Medulla oblongata (tissue), 1 donor: ENCODE measurements around the gene BCAN.

Experiments
- DNase-seq: peaks from one replicate; pipeline ENCODE4 v3.0.0-alpha.2; 2015; ENCODE audit errors: extremely low spot score

BCAN gene

DNA sequence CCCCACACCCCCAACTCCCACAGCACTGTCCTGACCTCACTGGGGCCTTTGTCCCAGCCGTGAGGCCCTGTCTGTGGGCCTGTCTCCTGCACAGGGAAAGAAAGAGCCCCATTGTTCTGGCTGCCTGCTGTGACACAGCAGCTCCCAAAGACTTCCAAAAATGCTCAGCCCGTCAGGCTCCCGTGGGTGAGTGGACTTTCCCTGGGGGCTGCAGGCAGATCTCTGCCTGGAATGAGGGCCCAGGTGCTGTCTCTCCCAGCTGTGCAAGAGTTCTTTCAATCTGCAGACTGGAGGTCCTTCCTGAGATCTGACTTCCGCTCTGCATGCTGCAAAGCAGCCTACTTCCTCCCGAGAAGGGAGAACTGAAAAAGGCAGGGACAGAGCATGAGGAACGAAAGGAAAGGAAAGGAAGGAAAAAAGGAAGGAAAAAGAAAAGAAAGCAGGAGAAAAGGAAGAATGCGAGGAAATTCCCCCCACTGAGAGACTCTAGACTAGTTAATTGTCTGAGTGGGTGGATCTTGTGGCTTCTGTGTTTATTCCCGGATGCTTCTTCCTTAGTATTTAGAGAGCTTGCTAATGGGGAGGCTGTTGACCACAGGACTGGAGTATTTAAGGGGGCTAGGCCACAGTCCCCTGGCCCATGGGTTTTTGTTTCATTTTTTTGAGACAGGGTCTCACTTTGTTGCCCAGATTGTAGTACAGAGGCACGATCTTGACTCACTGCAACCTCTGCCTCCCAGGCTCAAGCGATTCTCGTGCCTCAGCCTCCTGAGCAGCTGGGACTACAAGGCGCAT lies 20.3 kb downstream of the BCAN start:
- DNase-seq, result peak; percentile 93

DNA sequence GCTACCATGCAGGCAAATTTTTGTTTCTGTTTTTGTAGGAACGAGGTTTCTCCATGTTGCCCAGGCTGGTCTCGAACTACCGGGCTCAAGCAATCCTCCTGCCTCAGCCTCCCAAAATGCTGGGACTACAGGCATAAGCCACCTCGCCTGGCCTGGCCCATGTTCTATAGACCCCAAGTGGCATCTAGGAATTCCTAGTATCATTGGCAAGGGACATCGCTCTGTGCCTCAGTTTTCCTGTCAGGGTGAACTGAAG lies 20.8 kb downstream of the BCAN start:
- DNase-seq, result no peak

DNA sequence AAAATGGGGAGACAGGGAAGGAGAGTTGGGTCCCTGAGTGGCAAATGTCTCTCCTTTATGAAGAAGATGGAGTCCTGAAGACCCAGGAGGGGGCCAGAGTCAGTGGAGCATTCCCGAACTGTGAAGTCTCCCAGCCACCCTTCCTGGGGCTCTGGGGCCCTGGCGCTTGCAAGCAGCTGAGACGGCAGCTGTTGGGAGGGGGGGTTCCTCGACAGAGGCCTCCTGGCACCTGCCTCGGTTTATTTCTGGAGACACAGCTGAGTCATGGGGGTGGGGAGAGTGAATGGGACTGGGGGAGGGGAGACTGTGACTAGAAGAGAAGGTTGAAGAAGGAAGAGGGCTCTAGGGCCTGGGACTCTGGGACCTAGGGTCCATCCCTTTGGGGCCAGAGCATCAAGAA lies 21.3 kb downstream of the BCAN start:
- DNase-seq, result no peak

DNA sequence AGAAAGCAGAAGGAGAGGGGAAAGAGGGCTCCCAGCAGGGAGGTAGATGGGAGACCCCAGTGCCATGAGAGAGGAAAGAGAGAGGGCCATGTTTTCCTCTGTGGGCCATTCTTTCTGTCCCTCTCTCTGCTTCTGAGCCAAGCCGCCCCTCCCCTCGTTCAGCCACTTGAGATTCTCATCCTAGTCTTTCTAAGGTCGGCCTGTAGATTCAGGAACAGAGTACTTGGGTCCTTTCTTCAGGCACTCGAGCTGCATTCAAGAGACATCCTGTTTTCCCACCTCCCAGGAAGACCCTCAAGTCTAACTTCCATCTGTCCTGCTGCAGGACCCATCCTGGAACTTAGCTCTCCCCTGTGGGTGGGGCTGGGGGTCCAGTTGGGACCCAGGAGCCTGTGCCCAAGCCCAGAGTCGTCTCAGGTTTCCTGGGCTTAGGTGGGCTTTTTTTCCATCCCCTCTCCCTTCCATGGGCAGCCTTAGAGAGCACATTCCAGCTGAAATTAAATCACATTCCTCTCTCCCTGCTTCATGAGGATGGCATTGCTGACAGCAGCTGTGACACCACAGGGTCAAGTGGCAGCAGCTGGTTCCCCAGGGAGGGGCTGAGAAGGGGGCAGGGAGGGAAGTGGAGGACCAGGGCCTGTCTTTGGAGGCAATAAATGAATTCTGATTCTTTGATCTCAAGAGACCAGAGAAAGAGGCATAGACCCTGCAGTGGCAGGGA lies 22.3 kb downstream of the BCAN start:
- DNase-seq, result no peak

DNA sequence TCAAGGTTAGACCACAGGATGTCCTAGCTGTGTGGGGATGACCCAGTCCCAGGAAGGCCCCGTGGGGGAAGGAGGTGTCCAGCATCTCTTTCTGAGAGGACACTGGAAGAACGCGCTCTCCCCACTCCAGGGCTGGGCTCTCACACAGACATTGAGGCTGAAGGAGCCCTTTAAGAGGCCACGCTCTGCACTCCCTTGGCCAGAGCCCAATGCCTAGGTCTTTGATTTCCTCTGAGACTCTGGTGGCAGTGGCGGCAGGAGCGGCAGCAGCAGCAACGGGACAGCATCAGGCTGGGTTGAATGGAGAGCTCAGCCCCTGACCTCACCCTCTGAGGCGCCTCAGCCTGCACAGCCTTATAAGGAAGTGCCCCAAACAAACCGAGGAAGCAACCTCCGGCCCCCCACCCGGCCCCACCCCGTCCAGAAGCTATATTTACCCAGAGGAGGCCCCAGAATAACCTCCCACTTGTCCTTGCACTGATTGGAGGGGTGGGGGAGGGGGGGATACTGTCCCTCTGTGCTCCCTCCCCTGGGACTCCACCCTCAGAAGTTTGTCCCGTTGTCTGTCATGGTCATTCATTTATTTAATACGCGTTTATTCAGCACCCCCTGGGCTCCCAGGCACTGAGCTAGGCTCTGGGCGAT lies 23.0 kb downstream of the BCAN start:
- peak; percentile 55 for DNase-seq

DNA sequence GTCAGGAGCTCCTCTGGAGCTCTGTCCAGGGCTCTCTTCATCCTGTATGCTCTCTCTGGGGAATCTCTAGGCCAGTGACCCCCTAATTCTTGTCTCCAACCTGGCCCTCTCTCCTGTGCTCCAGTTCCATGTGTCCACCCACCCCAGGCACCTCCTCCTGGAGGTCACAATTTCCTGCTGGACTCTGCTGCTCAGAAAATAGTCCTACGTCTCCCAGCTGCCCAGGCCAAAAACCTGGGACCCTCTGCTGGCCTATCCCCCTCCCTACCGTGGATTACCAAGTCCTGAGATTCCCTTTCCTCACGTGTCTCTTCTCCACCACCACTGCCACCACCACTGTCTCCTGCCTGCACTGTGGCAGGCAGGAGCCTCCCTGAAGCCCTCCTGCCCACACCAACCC lies 23.6 kb downstream of the BCAN start:
- DNase-seq, result no peak

DNA sequence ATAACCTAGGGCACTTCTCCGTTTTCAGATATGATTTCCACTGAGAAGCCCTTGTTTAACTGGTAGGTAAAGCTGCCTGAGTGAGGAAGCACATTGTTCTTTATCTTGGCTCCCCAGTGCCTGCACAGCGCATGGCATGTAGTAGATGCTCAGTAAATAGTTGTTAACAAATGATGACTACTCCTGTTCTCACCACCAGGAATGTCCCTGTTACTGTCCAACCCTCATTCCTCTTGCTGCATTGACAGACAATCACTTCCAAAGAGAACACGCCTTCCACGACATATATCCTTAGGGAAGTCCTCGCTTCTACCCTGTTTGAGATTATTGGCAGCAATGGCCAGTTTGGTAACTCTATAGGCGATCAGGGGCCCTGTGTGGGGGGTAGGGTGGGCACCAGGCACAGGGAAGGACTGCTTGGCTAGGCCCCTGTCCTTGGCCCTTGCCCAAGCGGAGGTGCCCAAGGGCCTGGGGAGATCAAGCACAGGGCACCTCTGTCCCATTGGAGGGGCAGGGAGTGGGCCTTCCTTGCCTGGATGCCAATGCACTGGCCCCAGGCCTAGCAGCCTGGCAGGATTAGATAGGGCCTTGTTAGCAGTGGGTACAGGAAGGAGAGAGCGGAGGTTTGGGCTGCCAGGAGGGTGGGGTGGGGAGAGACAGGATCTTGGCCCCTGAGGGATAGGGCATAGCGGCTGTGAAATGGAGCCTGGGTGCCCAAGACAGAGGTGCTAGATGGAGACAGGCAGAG lies 25.1 kb downstream of the BCAN start:
- DNase-seq, result no peak

DNA sequence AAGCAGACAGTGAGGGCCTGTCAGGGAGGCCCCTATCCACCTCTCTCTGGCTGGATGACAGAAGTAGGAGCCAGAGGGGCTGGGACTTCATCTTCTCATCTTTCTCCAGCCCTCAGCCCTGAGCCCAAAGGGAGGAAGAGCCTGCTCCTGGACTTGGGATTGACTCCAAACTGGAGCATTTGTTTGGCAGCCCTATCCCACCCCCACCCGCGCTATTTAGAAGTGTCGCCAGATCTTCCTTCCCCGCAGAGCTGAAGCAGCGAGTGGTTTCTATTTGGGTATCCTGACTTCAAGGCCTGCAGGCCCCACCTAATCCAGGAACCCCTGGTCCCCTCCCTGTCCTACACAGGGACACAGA lies 25.7 kb downstream of the BCAN start:
- DNase-seq, result no peak

DNA sequence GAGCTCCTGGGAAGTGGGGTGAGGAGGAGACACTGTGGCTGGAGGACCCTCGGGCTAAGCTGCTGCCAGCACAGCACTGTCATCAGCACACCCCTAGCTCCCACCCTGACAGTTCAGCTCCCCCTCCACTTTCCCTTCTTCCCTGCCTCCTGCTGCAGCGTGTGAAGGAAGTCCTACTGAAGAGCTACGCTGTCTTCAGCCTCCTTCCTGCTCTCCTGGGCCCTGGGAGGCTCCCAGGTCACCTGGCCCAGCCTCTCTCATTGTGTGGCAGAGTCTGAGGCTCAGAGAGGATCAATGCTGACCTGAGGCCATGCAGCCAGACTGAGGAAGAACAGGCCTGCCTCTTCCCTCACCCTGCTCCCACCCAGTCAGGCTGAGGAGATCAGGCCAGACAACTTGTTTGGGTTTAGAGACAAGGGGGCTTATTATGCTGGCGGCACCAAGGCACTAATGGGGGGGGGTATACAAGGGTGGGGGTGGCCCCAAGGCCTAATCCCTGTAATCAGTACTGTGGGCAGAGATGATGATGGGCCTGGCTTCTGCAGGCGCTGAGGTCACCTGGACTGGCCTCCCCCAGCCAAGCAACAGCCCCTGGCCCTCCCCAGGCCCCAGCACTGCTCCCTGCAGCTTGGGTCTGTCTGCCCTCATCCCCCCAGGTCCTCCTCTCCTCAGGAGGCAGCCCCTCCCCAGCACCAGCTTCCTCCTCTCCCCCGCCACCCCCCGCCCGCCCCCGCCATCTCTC lies 26.2 kb downstream of the BCAN start:
- no peak for DNase-seq

DNA sequence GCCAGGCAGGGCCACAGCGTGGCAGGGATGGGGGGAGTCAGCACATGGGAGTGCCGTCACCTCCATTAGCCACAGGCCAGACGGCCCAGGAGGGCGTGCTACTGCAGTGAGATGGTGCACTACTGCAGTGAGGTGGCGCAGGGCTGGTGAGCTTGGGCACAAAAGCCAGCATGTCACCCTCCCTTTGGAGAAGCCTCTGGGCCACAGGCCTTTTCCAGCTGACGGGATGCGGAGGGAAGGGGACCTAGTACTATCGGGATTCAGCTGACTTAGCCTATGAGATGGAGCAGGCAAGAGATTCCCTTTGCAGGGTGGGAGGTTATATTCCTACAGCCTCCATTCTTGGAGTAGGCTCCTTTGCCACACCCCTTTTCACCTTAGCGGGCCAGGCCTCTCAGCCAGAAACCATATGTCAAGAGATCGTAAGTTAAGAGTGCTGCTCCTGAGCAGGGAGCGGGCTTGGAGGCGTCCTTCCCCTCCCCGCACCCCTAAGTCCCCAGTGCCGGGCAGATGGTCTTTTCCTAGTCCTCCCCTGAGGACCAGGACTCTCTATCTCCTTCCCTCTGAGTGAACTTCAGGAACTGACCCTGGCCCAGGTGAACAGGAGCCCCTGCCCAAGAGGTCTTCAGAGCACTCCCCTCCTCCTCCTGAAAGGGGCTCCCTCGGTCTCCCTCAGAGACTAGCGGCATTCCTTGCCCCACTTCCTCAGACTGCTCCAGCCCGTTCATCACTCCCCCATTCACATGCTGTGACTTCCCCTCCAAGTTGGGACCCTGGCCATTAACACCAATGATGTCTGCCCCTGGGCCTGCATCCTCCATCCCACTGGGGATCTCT lies 27.1 kb downstream of the BCAN start:
- DNase-seq, result no peak

DNA sequence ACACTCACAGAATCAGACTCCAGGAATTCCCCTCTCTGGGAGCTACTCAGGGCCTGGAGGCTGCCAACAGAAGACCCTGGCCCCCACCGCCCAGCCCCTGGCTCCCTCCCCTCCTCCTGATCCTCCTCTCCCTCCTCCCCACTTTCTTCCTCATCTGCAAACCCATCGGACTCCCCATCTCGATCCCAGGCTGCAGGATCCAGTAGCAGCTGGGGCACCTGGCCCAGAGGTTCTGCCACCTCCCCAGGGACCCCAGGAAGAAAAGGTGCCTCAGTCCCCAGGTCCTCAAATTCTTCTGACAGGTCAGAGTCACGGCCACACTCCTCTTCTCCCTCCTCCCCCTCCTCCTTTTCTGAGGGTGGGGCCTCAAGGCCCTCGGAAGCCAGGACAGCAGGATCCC lies 27.9 kb downstream of the BCAN start:
- no peak for DNase-seq

DNA sequence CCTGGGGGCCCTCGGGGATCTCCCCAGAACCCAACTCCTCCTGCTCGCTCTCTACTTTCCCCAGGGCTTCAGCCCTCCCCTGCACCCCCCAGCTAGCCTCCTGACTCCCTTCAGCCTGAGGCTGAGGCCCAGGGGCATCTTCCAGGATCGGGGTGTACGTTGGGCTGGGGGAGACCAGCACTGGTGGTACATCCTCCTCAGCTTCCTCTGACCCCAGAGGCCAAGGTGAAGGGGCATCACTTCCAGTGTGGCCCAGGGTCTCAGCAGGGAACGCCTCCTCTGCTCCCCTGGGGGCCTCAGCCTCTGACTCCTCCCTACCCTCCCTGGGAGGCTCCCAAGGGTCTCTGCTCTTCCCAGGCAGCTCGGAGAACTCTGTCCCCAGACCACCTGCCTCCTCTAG lies 28.4 kb downstream of the BCAN start:
- DNase-seq, result no peak

DNA sequence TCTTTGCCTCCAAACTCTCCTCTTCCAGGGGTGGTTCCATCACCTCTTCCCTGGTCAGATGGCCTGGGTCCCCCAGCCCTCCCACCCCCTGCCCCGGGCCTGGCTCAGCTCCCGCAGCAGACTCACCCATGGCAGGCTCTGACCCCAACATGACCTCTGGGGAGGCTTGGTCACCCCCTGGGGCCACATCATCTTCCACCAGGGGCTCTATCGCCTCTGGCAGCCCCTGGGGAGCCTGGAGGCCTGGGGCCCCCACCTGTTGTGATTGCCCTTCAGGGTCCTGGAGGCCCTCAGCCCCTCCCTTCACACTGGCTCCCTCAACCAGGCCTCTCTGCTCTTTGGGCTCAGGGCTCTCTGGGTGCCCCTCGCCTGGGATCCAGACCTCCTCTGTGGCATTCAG lies 28.9 kb downstream of the BCAN start:
- DNase-seq, result no peak

DNA sequence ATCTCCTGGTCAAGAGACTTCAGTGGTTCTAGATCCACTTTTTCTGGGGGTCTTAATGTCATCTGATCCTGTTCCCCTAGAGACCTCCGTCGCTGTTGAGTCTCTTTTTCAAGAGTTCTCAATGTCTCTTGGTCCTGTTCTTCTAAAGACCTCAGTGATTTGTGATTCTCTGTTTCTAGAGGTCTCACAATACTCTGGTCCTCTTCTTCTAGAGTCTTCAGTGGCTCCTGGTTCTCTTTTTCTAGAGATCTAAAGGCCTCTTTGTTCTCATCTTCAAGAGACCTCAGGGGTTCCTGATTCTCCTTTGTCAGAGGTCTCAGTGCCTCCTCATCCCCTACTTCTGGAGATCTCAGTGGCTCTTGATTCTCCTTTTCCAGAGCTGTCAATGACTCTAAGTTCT lies 29.9 kb downstream of the BCAN start:
- DNase-seq, result no peak

DNA sequence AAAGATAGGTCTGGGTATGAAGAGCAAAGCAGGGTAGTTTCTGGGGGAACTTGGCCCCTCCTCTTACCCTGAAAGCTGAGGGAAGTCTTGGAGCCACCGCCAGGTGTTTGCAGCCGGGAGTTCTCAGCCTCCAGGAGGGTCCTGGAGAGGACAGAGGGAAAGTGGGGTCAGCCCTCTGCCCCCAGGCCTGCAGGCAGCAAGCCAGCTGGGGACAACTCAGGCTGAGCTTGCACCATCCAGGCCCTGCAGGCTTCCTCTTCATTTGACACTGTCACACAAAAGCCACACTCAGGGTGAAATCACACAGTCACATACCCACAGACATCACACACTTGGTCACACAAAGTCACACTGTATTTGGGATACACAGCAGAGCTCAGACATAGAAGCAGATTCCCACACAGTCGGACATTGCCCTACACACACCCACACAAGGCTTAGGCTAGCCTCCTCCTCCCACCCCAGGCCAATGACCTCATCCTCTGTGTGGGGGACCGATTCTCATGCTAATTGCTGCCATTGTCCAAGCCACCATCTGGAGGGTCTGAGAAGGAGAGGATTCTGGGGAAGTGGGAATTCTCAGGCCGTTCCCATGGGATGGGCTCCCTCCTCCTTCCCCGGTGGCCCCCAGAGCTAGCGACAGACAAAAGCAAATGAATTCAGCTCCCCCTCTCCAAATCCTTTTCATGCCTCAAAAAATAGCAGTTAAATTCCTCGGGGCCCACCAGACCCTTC lies 31.6 kb downstream of the BCAN start:
- DNase-seq, result peak; percentile 68

DNA sequence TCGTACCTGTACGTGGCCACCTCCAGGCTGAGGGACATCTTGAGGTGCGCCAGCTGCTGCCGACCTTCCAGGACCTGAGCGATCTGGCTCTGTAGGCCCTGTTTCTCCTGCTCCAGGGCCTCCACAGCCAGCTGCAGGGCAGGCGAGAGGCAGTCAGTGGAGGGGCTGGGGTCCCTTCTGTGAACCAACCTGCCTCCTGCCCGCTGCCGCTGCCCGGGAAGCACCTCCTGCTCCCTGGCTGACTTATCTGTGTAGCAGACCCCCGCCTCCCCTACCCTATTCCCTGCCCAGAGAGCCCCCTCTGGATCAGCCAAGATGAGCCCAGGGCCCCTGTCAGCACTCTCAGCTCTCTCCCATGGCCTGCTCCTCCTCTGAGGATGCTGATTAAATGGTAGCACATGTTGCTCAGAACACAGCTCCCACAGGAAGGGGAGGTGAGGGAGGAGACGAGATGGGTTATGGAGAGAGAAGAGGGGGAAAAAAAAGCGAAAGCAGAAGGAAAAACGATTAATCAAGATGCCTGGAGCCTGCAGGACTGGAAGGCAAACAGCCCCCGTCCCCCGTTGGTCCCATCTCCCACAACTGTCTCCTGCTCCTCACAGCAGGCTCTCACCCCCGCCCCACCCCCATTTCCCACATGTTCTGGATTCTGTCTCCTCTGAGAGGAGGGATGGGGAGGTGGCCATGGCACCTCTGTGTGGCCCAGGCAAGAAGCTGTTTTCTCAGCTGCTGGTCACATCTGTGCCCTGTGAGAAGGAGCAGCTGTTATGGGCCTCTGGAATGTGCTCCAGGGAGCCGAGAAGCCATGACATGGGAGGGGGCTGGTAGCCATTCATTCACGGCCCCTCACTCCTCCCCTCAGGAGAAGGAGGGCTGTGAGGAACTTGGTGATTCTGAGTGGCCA lies 33.5 kb downstream of the BCAN start:
- DNase-seq, result no peak

DNA sequence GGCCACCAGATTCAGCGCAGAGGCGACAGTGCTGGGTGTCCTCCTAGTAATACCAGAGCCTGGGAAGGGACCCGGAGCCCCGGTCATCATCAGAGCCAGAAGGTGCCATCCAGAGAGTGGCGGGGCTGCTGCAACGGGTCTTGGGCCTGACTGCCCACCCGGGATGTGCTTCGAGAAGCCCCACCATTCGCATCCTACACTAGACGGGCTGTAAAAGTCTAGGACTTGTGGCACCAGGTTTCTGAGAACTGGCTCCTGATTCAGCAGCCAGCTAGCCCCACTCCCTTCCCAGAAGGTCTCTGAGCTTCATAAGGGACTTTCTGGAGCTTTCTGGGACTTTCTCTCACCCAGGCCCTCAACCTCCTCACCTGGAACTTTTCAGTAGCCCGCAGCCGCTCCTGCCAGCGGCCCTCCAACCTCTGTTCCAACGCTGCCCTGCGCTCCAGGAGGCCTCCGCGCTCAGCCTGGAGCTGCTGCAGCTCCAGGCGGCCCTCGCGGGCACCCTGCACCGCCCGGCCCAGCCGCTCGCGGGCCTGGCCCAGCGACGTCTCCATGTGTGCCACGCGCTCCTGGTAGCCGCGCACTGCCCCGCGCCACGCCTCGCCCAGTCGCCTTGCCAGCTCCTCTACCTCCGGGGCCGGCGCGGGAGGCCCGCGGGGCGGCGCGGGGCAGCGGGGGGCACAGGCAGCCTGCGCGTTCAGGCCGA lies 34.4 kb downstream of the BCAN start:
- DNase-seq, result no peak

DNA sequence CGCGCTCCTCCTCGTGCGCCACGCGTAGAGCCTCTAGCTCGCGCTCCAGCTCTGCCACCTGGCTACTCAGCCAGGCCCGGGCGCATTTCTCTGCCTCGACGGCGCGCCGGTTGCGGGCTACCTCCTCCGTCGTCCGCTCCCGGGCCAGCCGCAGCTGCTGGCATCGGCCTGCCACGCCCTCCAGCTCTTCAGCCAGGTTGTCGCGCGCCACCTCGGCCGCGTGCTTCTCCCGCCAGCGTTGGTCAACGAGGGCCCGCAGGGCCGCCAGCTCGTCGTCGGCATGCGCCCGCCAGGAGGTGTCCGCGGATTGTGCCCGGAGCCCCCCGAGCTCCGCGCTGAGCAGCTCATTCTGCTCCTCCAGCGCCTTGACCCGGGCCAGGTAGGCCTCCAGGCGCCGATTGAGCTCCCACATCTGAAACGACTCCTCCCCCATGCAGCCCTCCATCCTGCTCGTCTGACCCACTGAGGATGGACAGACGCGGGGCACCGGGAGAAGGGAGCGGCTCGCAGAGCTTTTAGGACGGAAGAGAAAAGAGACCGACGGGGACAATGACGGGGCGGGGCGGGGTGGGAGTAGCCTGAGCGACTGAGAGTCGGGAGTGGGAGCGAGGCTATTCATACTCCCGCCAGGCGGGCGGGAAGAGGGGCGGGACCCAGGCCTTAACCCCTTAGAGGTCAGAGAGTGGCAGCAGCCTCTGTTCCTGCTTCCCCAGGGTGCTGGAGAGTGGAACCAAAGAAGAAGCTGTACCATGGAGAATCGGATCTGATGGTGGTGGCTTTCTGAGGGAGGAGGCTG lies 35.1 kb downstream of the BCAN start, which contains the start of gene NES:
Gene NES, minus strand, starts transcription at position 588 of the 796 bp plus-strand sequence. Its CDS starts 143 bp downstream, at position 445.
- peak; percentile 66 for DNase-seq
